HepG2 (cell line): ENCODE data around the gene MCRIP2. TPM values are rescaled to one million over a fixed set of nuclear protein-coding genes. Genes with fewer than 3 reads are reported as not detected.
A peak's percentile ranks its signal among the peaks of the same experiment; 100 is the strongest.

Experiments
- CHD4 ChIP-seq: fragments of 200-600 bp; sonication (generic); IDR thresholded peaks from 2 replicates; pipeline ENCODE4 v1.7.0; 2017; ENCODE audit warnings: mild to moderate bottlenecking, low read length, borderline replicate concordance
- EED ChIP-seq: sonication (generic); formaldehyde crosslinking; IDR thresholded peaks from 2 replicates; pipeline ENCODE4 v1.5.0; 2020; ENCODE audit warnings: mild to moderate bottlenecking, missing genetic modification reagents
- GABPB1 ChIP-seq: IDR thresholded peaks from 2 replicates; pipeline ENCODE4 v1.6.1; 2016; ENCODE audit warnings: mild to moderate bottlenecking, missing genetic modification reagents, moderate library complexity, missing compliant biosample characterization
- GPBP1L1 ChIP-seq: sonication (generic); formaldehyde crosslinking; IDR thresholded peaks from 2 replicates; pipeline ENCODE4 v1.5.0; 2020; ENCODE audit warnings: mild to moderate bottlenecking, missing genetic modification reagents
- HNRNPL ChIP-seq: fragments of 200-400 bp; formaldehyde crosslinking; IDR thresholded peaks from 2 replicates; pipeline ENCODE4 v1.6.1; 2017; ENCODE audit warnings: mild to moderate bottlenecking, low read depth, low read length
- HNRNPUL1 ChIP-seq: fragments of 200-400 bp; formaldehyde crosslinking; IDR thresholded peaks from 2 replicates; pipeline ENCODE4 v1.6.1; 2017; ENCODE audit warnings: low read depth, mild to moderate bottlenecking, low read length, moderate library complexity
- HOXA3 ChIP-seq: sonication (generic); formaldehyde crosslinking; IDR thresholded peaks from 2 replicates; pipeline ENCODE4 v1.5.0; 2020; ENCODE audit warnings: missing genetic modification reagents
- KAT7 ChIP-seq: IDR thresholded peaks from 2 replicates; pipeline ENCODE4 v1.6.1; 2018; ENCODE audit warnings: borderline replicate concordance, missing compliant biosample characterization
- NFAT5 ChIP-seq: sonication (generic); formaldehyde crosslinking; IDR thresholded peaks from 2 replicates; pipeline ENCODE4 v1.4.0; 2020; ENCODE audit warnings: missing genetic modification reagents
- PLSCR1 ChIP-seq: sonication (generic); formaldehyde crosslinking; IDR thresholded peaks from 2 replicates; pipeline ENCODE4 v1.5.0; 2020; ENCODE audit warnings: missing genetic modification reagents, mild to moderate bottlenecking, borderline replicate concordance
- SOX5 ChIP-seq: IDR thresholded peaks from 2 replicates; pipeline ENCODE4 v1.6.1; 2016; ENCODE audit warnings: borderline replicate concordance
- SRF ChIP-seq: IDR thresholded peaks from 2 replicates; pipeline ENCODE4 v1.6.1; 2011; ENCODE audit warnings: mild to moderate bottlenecking, low read depth, low read length, moderate library complexity
- STAG1 ChIP-seq: sonication (generic); formaldehyde crosslinking; IDR thresholded peaks from 2 replicates; pipeline ENCODE4 v1.4.0; 2020; ENCODE audit warnings: missing genetic modification reagents
- ZBTB38 ChIP-seq: sonication (generic); formaldehyde crosslinking; IDR thresholded peaks from 2 replicates; pipeline ENCODE4 v1.5.1; 2020; ENCODE audit warnings: mild to moderate bottlenecking, missing genetic modification reagents
- ZBTB43 ChIP-seq: sonication (generic); formaldehyde crosslinking; conservative IDR thresholded peaks from 2 replicates; pipeline ENCODE4 v1.4.0; 2020; ENCODE audit warnings: missing genetic modification reagents
- ZNF276 ChIP-seq: sonication (generic); formaldehyde crosslinking; IDR thresholded peaks from 2 replicates; pipeline ENCODE4 v1.4.0; 2020; ENCODE audit warnings: mild to moderate bottlenecking, low read depth, missing genetic modification reagents
- ZNF329 ChIP-seq: sonication (generic); formaldehyde crosslinking; IDR thresholded peaks from 2 replicates; pipeline ENCODE4 v1.9.0; 2021; ENCODE audit warnings: low read depth, mild to moderate bottlenecking, missing genetic modification reagents
- ZUFSP ChIP-seq: sonication (generic); formaldehyde crosslinking; IDR thresholded peaks from 2 replicates; pipeline ENCODE4 v1.9.0; 2021; ENCODE audit warnings: missing genetic modification reagents, mild to moderate bottlenecking, borderline replicate concordance
- polyA plus RNA-seq, 8 experiments: library from polyadenylated mRNA; depleted of rRNA in 3 of 8; stranded (reverse) in 7 of 8; unstranded in 1 of 8; fragments of >200 nt; fragmentation: Illumina TruSeq in 4 of 8; extraction: Trizol in 4 of 8; gene quantifications; 2 replicates each; pipeline versions ENCODE4 v1.2.1 to v1.2.3, GENCODE V29; 2011 to 2016; ENCODE audit warnings: low read depth in 4 of 8, missing spikeins in 1 of 8, mixed read lengths in 1 of 8; ENCODE audit not compliant: insufficient read depth in 1 of 8
- total RNA-seq, 5 experiments: library from RNA; depleted of rRNA; stranded (reverse); fragments of >200 nt; fragmentation: Illumina TruSeq; extraction: Trizol; gene quantifications; 2 replicates each; pipeline ENCODE4 v1.2.3, GENCODE V29; 2016; ENCODE audit warnings: low read depth in 1 of 5

The MCRIP2 gene
- total and polyA plus RNA-seq, 2 of the 13 experiments (the other 11 are each of a cell fraction or from before 2014, with no cell fraction given) = 39.6 to 76.7 TPM

- TF ChIP-seq NFAT5 (CRISPR knock-in tag) (no peak), CHD4 (no peak), EED (no peak), SOX5 (CRISPR knock-in tag) (no peak), STAG1 (CRISPR knock-in tag) (peak; percentile 47), KAT7 (CRISPR knock-in tag) (no peak), SRF (no peak), ZNF276 (CRISPR knock-in tag) (no peak), GABPB1 (0 out of 2 replicates have a peak, but pooled peaks have one; percentile 21), GPBP1L1 (CRISPR knock-in tag) (no peak), ZBTB38 (CRISPR knock-in tag) (0 out of 2 replicates have a peak, but pooled peaks have one; percentile 30), HOXA3 (CRISPR knock-in tag) (0 out of 2 replicates have a peak, but pooled peaks have one; percentile 13), HNRNPUL1 (no peak), PLSCR1 (no peak), HNRNPL (peak; percentile 91), ZNF329 (CRISPR knock-in tag) (no peak), ZUFSP (CRISPR knock-in tag) (no peak), ZBTB43 (CRISPR knock-in tag) (no peak)
Observed at GRCh38 chr16:685967-686366, 44.3 kb downstream of the MCRIP2 start (continued).
